Astrocyte (in vitro differentiated cells and primary cell): ENCODE results near the gene ZBTB7C. TPM values are rescaled to one million over a fixed set of nuclear protein-coding genes. Genes with fewer than 3 reads are reported as not detected.

ENCODE experiments used
- DNase-seq: peaks from one replicate; pipeline ENCODE4 v3.0.0-alpha.2; 2010; ENCODE audit warnings: low read depth
- FAIRE-seq: peaks from 2 replicates; lab custom pipeline; 2011; peaks lifted over from hg19 to GRCh38; lab: Jason Lieb, UNC
- H2AFZ ChIP-seq: 2 replicates; pipeline ENCODE4 v1.6.0; 2012; ENCODE audit warnings: low read depth, low read length, inconsistent platforms
- H3K27ac ChIP-seq: 2 replicates; pipeline ENCODE4 v1.5.1; 2011; ENCODE audit warnings: low read depth, low read length, inconsistent platforms
- H3K27me3 ChIP-seq: 2 replicates; pipeline ENCODE4 v1.6.0; 2011; ENCODE audit warnings: low read length, inconsistent platforms; ENCODE audit not compliant: insufficient read depth
- H3K36me3 ChIP-seq: 2 replicates; pipeline ENCODE4 v1.5.1; 2011; ENCODE audit warnings: low read length, inconsistent platforms; ENCODE audit not compliant: insufficient read depth
- H3K4me1 ChIP-seq: 2 replicates; pipeline ENCODE4 v1.5.1; 2011; ENCODE audit warnings: low read length, inconsistent platforms; ENCODE audit not compliant: insufficient read depth
- H3K4me2 ChIP-seq: 2 replicates; pipeline ENCODE4 v1.6.0; 2012; ENCODE audit warnings: low read length, inconsistent platforms
- H3K4me3 ChIP-seq: 2 replicates; pipeline ENCODE4 v1.5.1; 2011; ENCODE audit warnings: low read depth, mild to moderate bottlenecking, low read length, inconsistent platforms; ENCODE audit not compliant: insufficient read depth
- H3K79me2 ChIP-seq: 2 replicates; pipeline ENCODE4 v1.6.0; 2012; ENCODE audit warnings: mild to moderate bottlenecking, low read length, inconsistent platforms; ENCODE audit not compliant: insufficient read depth
- H3K9ac ChIP-seq: 2 replicates; pipeline ENCODE4 v1.6.0; 2012; ENCODE audit warnings: mild to moderate bottlenecking, low read length, inconsistent platforms
- H3K9me3 ChIP-seq: 2 replicates; pipeline ENCODE4 v1.5.1; 2012; ENCODE audit warnings: low read depth, mild to moderate bottlenecking, low read length, inconsistent platforms; ENCODE audit not compliant: insufficient read depth
- H4K20me1 ChIP-seq: 2 replicates; pipeline ENCODE4 v1.6.0; 2012; ENCODE audit warnings: low read length, inconsistent platforms; ENCODE audit not compliant: insufficient read depth
- H3K27ac Mint-ChIP-seq: one replicate; pipeline ENCODE4 v1.8.0; 2021; ENCODE audit warnings: mild to moderate bottlenecking, mixed read lengths; ENCODE audit not compliant: unreplicated experiment
- H3K27me3 Mint-ChIP-seq: one replicate; pipeline ENCODE4 v1.8.0; 2021; ENCODE audit warnings: low read depth, mixed read lengths; ENCODE audit not compliant: unreplicated experiment
- H3K36me3 Mint-ChIP-seq: one replicate; pipeline ENCODE4 v1.8.0; 2021; ENCODE audit warnings: low read depth, mixed read lengths; ENCODE audit not compliant: unreplicated experiment
- H3K4me1 Mint-ChIP-seq: one replicate; pipeline ENCODE4 v1.8.0; 2021; ENCODE audit warnings: low read depth, mixed read lengths; ENCODE audit not compliant: unreplicated experiment
- H3K4me3 Mint-ChIP-seq: one replicate; pipeline ENCODE4 v1.8.0; 2021; ENCODE audit warnings: mild to moderate bottlenecking, moderate library complexity, mixed read lengths; ENCODE audit not compliant: unreplicated experiment
- H3K9me3 Mint-ChIP-seq: one replicate; pipeline ENCODE4 v1.8.0; 2021; ENCODE audit warnings: mild to moderate bottlenecking, mixed read lengths; ENCODE audit not compliant: unreplicated experiment
- CTCF ChIP-seq: IDR thresholded peaks from 2 replicates; pipeline ENCODE4 v1.5.1; 2011; ENCODE audit warnings: low read depth, mild to moderate bottlenecking, inconsistent platforms, low read length, moderate library complexity; ENCODE audit not compliant: insufficient read depth
- EZH2 ChIP-seq: IDR thresholded peaks from 2 replicates; pipeline ENCODE4 v1.6.1; 2012; ENCODE audit warnings: mild to moderate bottlenecking, low read length, inconsistent platforms; ENCODE audit not compliant: insufficient read depth
- total RNA-seq: library from RNA; stranded (reverse); gene quantifications from 2 replicates; pipeline ENCODE4 v1.2.1, GENCODE V29; 2021

ZBTB7C gene
- total RNA-seq, 1 donor from 2014 or later: 1.0 TPM

GRCh38 chr18:47983946-47984345 lies 425.2 kb downstream of the ZBTB7C start:
- no peak overlapping the region for H3K9ac ChIP-seq
- peaks cover 6% of the 10 kb centered on the region for H3K9me3 Mint-ChIP-seq
- H3K27ac ChIP-seq: no peak overlapping the region
- H3K79me2 ChIP-seq: no peaks in the 10 kb centered on the region
- H3K27ac Mint-ChIP-seq: no peak overlapping the region
- DNase-seq: no peak
- H3K4me1 Mint-ChIP-seq: no peaks in the 10 kb centered on the region
- no peak overlapping the region for H3K4me3 Mint-ChIP-seq
- H3K4me1 ChIP-seq: no peaks in the 10 kb centered on the region
- FAIRE-seq: no peak
- no peak for TF ChIP-seq EZH2
- no peak for TF ChIP-seq CTCF
- H4K20me1 ChIP-seq: no peaks in the 10 kb centered on the region
- H3K27me3 Mint-ChIP-seq: peaks cover 15% of the 10 kb centered on the region
- H3K4me3 ChIP-seq: no peak overlapping the region
- H3K36me3 Mint-ChIP-seq: no peaks in the 10 kb centered on the region
- no peaks in the 10 kb centered on the region for H3K36me3 ChIP-seq
- H3K27me3 ChIP-seq: no peaks in the 10 kb centered on the region
- no peak overlapping the region for H2AFZ ChIP-seq
- H3K9me3 ChIP-seq: no peaks in the 10 kb centered on the region
- H3K4me2 ChIP-seq: no peak overlapping the region

GRCh38 chr18:47983055-47983454 lies 426.1 kb downstream of the ZBTB7C start:
- Histone ChIP-seq H3K9me3 (no peaks in the 10 kb centered on the region), H3K79me2 (no peaks in the 10 kb centered on the region), H3K4me3 (no peak overlapping the region), H4K20me1 (no peaks in the 10 kb centered on the region), H3K27me3 (no peaks in the 10 kb centered on the region), H3K4me2 (no peak overlapping the region), H3K9ac (no peak overlapping the region), H3K4me1 (no peaks in the 10 kb centered on the region), H3K27ac (no peak overlapping the region), H3K36me3 (no peaks in the 10 kb centered on the region), H2AFZ (no peak overlapping the region)
- TF ChIP-seq EZH2 (no peak), CTCF (no peak)
- Mint-ChIP-seq H3K27me3 (peaks cover 16% of the 10 kb centered on the region), H3K9me3 (peaks cover 6% of the 10 kb centered on the region), H3K4me1 (no peaks in the 10 kb centered on the region), H3K36me3 (no peaks in the 10 kb centered on the region), H3K4me3 (no peak overlapping the region), H3K27ac (no peak overlapping the region)
- FAIRE-seq: no peak
- no peak for DNase-seq

GRCh38 chr18:47981830-47982229 lies 427.4 kb downstream of the ZBTB7C start:
- Histone ChIP-seq H3K79me2 (no peaks in the 10 kb centered on the region), H3K27ac (no peak overlapping the region), H2AFZ (no peak overlapping the region), H3K9me3 (no peaks in the 10 kb centered on the region), H3K27me3 (no peaks in the 10 kb centered on the region), H3K4me2 (no peak overlapping the region), H3K36me3 (no peaks in the 10 kb centered on the region), H3K4me3 (no peak overlapping the region), H3K4me1 (no peaks in the 10 kb centered on the region), H3K9ac (no peak overlapping the region), H4K20me1 (no peaks in the 10 kb centered on the region)
- no peak for FAIRE-seq
- DNase-seq: no peak
- Mint-ChIP-seq H3K9me3 (peaks cover 6% of the 10 kb centered on the region), H3K4me1 (no peaks in the 10 kb centered on the region), H3K27me3 (peaks cover 16% of the 10 kb centered on the region), H3K4me3 (no peak overlapping the region), H3K27ac (no peak overlapping the region), H3K36me3 (no peaks in the 10 kb centered on the region)
- TF ChIP-seq EZH2 (no peak), CTCF (no peak)
